HepG2 (cell line): Measurements from ENCODE around the gene ZFR. TPM values are rescaled to one million over a fixed set of nuclear protein-coding genes. Genes with fewer than 3 reads are reported as not detected.

ENCODE experiments used
- ATAC-seq: fragments of 200-7000 bp; cut with Tn5 transposase; 3 replicates; pipeline ENCODE4 v1.9.1; 2020; ENCODE audit warnings: mild to moderate bottlenecking, moderate library complexity
- BruUV-seq: library from RNA; stranded (reverse); fragments of 400-500 nt; replicated peaks from 2 replicates; lab custom pipeline; 2021; lab: Mats Ljungman, UMichigan
- CTCF ChIA-PET: fragments of 300-600 bp; formaldehyde crosslinking; extraction: SDS; loops from one replicate; lab custom pipeline; 2021; ENCODE audit warnings: low total read pairs, inconsistent platforms, low intra/inter-chr PET ratio; lab: Yijun Ruan, JAX
- POLR2A ChIA-PET: fragments of 350-600 bp; sonication (Branson Sonifier 250); formaldehyde crosslinking; loops from one replicate; lab custom pipeline; 2020; ENCODE audit warnings: antibody characterized with exemption, inconsistent platforms; lab: Yijun Ruan, JAX
- DNase-seq: peaks from one replicate; pipeline ENCODE4 v3.0.0-alpha.2; 2015; ENCODE audit warnings: low spot score
- FAIRE-seq: peaks from 3 replicates; lab custom pipeline; 2011; peaks lifted over from hg19 to GRCh38; lab: Jason Lieb, UNC
- H2AFZ ChIP-seq: one replicate; pipeline ENCODE4 v1.6.1; 2011; ENCODE audit warnings: low read length, inconsistent platforms
- H3K27ac ChIP-seq: fragments of 300-600 bp; 3 replicates; pipeline ENCODE4 v1.8.0; 2011; ENCODE audit warnings: mixed run types, mild to moderate bottlenecking, mixed read lengths, low read length, inconsistent platforms; ENCODE audit not compliant: insufficient read depth; ENCODE audit errors: extremely low read length
- H3K27me3 ChIP-seq, 2 experiments: fragments of 200-600 bp in 1 of 2; 2 replicates in 1 of 2; 3 replicates in 1 of 2; pipeline versions ENCODE4 v1.6.0 to v1.8.0; 2011; ENCODE audit warnings: low read length in 2 of 2, mild to moderate bottlenecking in 2 of 2, moderate library complexity in 2 of 2, inconsistent platforms in 1 of 2; ENCODE audit not compliant: insufficient read depth in 2 of 2, control insufficient read depth in 1 of 2
- H3K36me3 ChIP-seq, 2 experiments: fragments of 200-600 bp in 1 of 2; replicated peaks in 1 of 2; 2 replicates in 1 of 2; 3 replicates in 1 of 2; pipeline versions ENCODE4 v1.5.1 to v1.8.0; 2011; ENCODE audit warnings: low read length in 2 of 2, inconsistent platforms in 1 of 2; ENCODE audit not compliant: insufficient read depth in 2 of 2, control insufficient read depth in 1 of 2
- H3K4me1 ChIP-seq: 2 replicates; pipeline ENCODE4 v1.5.1; 2012; ENCODE audit warnings: low read length, inconsistent platforms; ENCODE audit not compliant: insufficient read depth
- H3K4me2 ChIP-seq: 2 replicates; pipeline ENCODE4 v1.6.0; 2011; ENCODE audit warnings: low read depth, low read length, inconsistent platforms
- H3K4me3 ChIP-seq, 3 experiments: fragments of 200-600 bp in 1 of 3; sonication (generic), shearing (Covaris generic) in 1 of 3; replicated peaks in 1 of 3; 2 replicates each; pipeline ENCODE4 v1.5.1; 2011 to 2016; ENCODE audit warnings: low read length in 3 of 3, inconsistent platforms in 2 of 3, low read depth in 2 of 3, mild to moderate bottlenecking in 2 of 3, control low read depth in 1 of 3, mixed read lengths in 1 of 3; ENCODE audit not compliant: insufficient read depth in 1 of 3
- H3K79me2 ChIP-seq: one replicate; pipeline ENCODE4 v1.6.1; 2011; ENCODE audit warnings: low read length, inconsistent platforms; ENCODE audit not compliant: insufficient read depth
- H3K9ac ChIP-seq: 2 replicates; pipeline ENCODE4 v1.6.0; 2011; ENCODE audit warnings: mild to moderate bottlenecking, low read depth, low read length, inconsistent platforms; ENCODE audit not compliant: insufficient read depth
- H3K9me3 ChIP-seq: 2 replicates; pipeline ENCODE4 v1.5.1; 2012; ENCODE audit warnings: mild to moderate bottlenecking, low read length
- H4K20me1 ChIP-seq: 2 replicates; pipeline ENCODE4 v1.6.0; 2011; ENCODE audit warnings: inconsistent platforms, mild to moderate bottlenecking, low read length, moderate library complexity; ENCODE audit not compliant: insufficient read depth
- ARHGAP35 ChIP-seq: sonication (generic); formaldehyde crosslinking; IDR thresholded peaks from 2 replicates; pipeline ENCODE4 v1.9.0; 2022; ENCODE audit warnings: mild to moderate bottlenecking, inconsistent platforms, moderate library complexity, missing genetic modification reagents, borderline replicate concordance
- FOXK2 ChIP-seq: fragments of 450-650 bp; IDR thresholded peaks from 2 replicates; pipeline ENCODE4 v1.6.1; 2016
- HMG20A ChIP-seq: IDR thresholded peaks from 2 replicates; pipeline ENCODE4 v1.6.1; 2016; ENCODE audit warnings: borderline replicate concordance
- SMAD1 ChIP-seq: sonication (generic); formaldehyde crosslinking; IDR thresholded peaks from 2 replicates; pipeline ENCODE4 v1.4.0; 2020; ENCODE audit warnings: missing genetic modification reagents, low read depth, mild to moderate bottlenecking, borderline replicate concordance
- SP1 ChIP-seq, 2 experiments: fragments of 450-650 bp in 1 of 2; sonication (generic) in 1 of 2; formaldehyde crosslinking in 1 of 2; IDR thresholded peaks; 2 replicates each; pipeline versions ENCODE4 v1.4.0 to v1.6.1; 2016 to 2020; ENCODE audit warnings: missing genetic modification reagents in 1 of 2
- ZNF674 ChIP-seq: sonication (generic); formaldehyde crosslinking; IDR thresholded peaks from 2 replicates; pipeline ENCODE4 v1.5.0; 2020; ENCODE audit warnings: low read depth, mild to moderate bottlenecking, missing genetic modification reagents
- ZNF879 ChIP-seq: sonication (generic); formaldehyde crosslinking; IDR thresholded peaks from 2 replicates; pipeline ENCODE4 v1.8.1; 2023; ENCODE audit warnings: missing genetic modification reagents
- WGBS: methylation state at CpG from one replicate; pipeline ENCODE4 v1.1.6; 2017; ENCODE audit warnings: low lambda C conversion rate; 5-methylcytosine and 5-hydroxymethylcytosine counted together
- in situ Hi-C: cut with HindIII; loops from 2 replicates; pipeline ENCODE4 v1.10.0; 2017; ENCODE audit warnings: low pct_unique_long_range_greater_than_20kb; ENCODE audit not compliant: extremely low pct_ligation_motif_present
- intact Hi-C: fragments of 100-400 bp; cut with micrococcal nuclease; formaldehyde crosslinking; loops from one replicate; pipeline ENCODE4 v1.10.0; 2022; ENCODE audit not compliant: unreplicated experiment
- polyA plus RNA-seq, 8 experiments: library from polyadenylated mRNA; depleted of rRNA in 3 of 8; stranded (reverse) in 7 of 8; unstranded in 1 of 8; fragments of >200 nt; fragmentation: Illumina TruSeq in 4 of 8; extraction: Trizol in 4 of 8; gene quantifications; 2 replicates each; pipeline versions ENCODE4 v1.2.1 to v1.2.3, GENCODE V29; 2011 to 2016; ENCODE audit warnings: low read depth in 4 of 8, missing spikeins in 1 of 8, mixed read lengths in 1 of 8; ENCODE audit not compliant: insufficient read depth in 1 of 8
- total RNA-seq, 5 experiments: library from RNA; depleted of rRNA; stranded (reverse); fragments of >200 nt; fragmentation: Illumina TruSeq; extraction: Trizol; gene quantifications; 2 replicates each; pipeline ENCODE4 v1.2.3, GENCODE V29; 2016; ENCODE audit warnings: low read depth in 1 of 5
- TF ChIP-seq, protein P1 (sequence below): sonication (generic); formaldehyde crosslinking; IDR thresholded peaks from 2 replicates; pipeline ENCODE4 v1.4.0; 2020; ENCODE audit warnings: low read depth, mild to moderate bottlenecking, missing genetic modification reagents
- TF ChIP-seq, protein P2 (sequence below): sonication (generic); IDR thresholded peaks from 2 replicates; pipeline ENCODE4 v1.6.1; 2016; ENCODE audit warnings: low read depth, borderline replicate concordance
- TF ChIP-seq, protein P3 (sequence below): sonication (generic); formaldehyde crosslinking; IDR thresholded peaks from 2 replicates; pipeline ENCODE4 v1.5.1; 2020; ENCODE audit warnings: mild to moderate bottlenecking, missing genetic modification reagents, moderate library complexity

The ZFR gene
- total and polyA plus RNA-seq, 2 of the 13 experiments (the other 11 are each of a cell fraction or from before 2014, with no cell fraction given), result 89.0 to 92.8 TPM

DNA sequence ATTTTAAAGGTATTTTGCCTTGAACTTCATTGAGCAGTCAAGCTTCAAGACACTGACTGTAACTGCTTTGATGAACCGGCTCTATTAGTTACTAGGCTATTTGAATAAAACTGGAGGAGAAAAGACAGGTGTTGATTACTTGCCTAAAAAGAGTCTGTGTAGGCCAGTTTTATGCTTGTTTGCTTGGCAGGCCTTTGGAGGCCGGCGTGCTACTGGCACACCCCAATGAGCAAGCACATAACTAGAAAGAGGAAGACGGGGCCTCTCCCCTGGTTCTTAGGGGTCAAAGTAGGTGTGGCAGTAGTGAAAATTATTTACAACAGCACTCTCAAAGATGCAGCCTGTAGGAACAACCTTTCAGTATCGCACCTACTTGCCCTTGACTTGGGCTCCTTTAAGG, 2.1 kb upstream of the ZFR start:
- Histone ChIP-seq H3K9me3 (no peaks in the 10 kb centered on the region), H3K4me2 (no peak overlapping the region), H4K20me1 (peaks cover 20% of the 10 kb centered on the region), H3K4me3 (no peak overlapping the region), H3K27ac (no peak overlapping the region), H3K36me3 (no peaks in the 10 kb centered on the region), H3K9ac (no peak overlapping the region), H2AFZ (no peak overlapping the region), H3K27me3 (no peaks in the 10 kb centered on the region; a peak in 1 of 5 replicates), H3K4me1 (peaks cover 21% of the 10 kb centered on the region), H3K79me2 (peaks cover 26% of the 10 kb centered on the region)
- in situ Hi-C loops, result no loop called here
- 71% methylated on average over 5 of the region's 5 CpGs for WGBS
- FAIRE-seq, result no peak
- CTCF ChIA-PET, result interaction anchor here (1.4 kb wide), 1 partner anchor 167 kb away, joined by 4 read pairs; no protein-coding TSS in a partner anchor
- ATAC-seq, result no peak
- POLR2A ChIA-PET, result no interaction called here
- no TSS peak for BruUV-seq
- intact Hi-C loops, result no loop called here
- no peak for DNase-seq
- TF ChIP-seq ZNF879 (CRISPR knock-in tag), result no peak
- TF ChIP-seq SP1 (IDR thresholded peaks at IDR 0.05), result no peak
- no peak for TF ChIP-seq SP1 (CRISPR knock-in tag; IDR thresholded peaks at IDR 0.05)
- TF ChIP-seq, protein P1, sequence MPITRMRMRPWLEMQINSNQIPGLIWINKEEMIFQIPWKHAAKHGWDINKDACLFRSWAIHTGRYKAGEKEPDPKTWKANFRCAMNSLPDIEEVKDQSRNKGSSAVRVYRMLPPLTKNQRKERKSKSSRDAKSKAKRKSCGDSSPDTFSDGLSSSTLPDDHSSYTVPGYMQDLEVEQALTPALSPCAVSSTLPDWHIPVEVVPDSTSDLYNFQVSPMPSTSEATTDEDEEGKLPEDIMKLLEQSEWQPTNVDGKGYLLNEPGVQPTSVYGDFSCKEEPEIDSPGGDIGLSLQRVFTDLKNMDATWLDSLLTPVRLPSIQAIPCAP (CRISPR knock-in tag), result no peak
- TF ChIP-seq ZNF674 (CRISPR knock-in tag), result no peak
- TF ChIP-seq ARHGAP35 (CRISPR knock-in tag), result no peak
- TF ChIP-seq SMAD1, result no peak
- TF ChIP-seq FOXK2, result no peak
- TF ChIP-seq, protein P2, sequence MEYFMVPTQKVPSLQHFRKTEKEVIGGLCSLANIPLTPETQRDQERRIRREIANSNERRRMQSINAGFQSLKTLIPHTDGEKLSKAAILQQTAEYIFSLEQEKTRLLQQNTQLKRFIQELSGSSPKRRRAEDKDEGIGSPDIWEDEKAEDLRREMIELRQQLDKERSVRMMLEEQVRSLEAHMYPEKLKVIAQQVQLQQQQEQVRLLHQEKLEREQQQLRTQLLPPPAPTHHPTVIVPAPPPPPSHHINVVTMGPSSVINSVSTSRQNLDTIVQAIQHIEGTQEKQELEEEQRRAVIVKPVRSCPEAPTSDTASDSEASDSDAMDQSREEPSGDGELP, result no peak
- no peak for TF ChIP-seq HMG20A (CRISPR knock-in tag)
- TF ChIP-seq, protein P3, sequence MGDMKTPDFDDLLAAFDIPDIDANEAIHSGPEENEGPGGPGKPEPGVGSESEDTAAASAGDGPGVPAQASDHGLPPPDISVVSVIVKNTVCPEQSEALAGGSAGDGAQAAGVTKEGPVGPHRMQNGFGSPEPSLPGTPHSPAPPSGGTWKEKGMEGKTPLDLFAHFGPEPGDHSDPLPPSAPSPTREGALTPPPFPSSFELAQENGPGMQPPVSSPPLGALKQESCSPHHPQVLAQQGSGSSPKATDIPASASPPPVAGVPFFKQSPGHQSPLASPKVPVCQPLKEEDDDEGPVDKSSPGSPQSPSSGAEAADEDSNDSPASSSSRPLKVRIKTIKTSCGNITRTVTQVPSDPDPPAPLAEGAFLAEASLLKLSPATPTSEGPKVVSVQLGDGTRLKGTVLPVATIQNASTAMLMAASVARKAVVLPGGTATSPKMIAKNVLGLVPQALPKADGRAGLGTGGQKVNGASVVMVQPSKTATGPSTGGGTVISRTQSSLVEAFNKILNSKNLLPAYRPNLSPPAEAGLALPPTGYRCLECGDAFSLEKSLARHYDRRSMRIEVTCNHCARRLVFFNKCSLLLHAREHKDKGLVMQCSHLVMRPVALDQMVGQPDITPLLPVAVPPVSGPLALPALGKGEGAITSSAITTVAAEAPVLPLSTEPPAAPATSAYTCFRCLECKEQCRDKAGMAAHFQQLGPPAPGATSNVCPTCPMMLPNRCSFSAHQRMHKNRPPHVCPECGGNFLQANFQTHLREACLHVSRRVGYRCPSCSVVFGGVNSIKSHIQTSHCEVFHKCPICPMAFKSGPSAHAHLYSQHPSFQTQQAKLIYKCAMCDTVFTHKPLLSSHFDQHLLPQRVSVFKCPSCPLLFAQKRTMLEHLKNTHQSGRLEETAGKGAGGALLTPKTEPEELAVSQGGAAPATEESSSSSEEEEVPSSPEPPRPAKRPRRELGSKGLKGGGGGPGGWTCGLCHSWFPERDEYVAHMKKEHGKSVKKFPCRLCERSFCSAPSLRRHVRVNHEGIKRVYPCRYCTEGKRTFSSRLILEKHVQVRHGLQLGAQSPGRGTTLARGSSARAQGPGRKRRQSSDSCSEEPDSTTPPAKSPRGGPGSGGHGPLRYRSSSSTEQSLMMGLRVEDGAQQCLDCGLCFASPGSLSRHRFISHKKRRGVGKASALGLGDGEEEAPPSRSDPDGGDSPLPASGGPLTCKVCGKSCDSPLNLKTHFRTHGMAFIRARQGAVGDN (CRISPR knock-in tag), result no peak
